Chondrocyte (in vitro differentiated cells): Measurements from ENCODE around the gene TRABD2B. TPM values are rescaled to one million over a fixed set of nuclear protein-coding genes. Genes with fewer than 3 reads are reported as not detected.

Experiments
- DNase-seq: peaks from one replicate; pipeline ENCODE4 v3.0.0; 2021; ENCODE audit warnings: mixed read lengths, low spot score
- H3K27ac Mint-ChIP-seq: one replicate; pipeline ENCODE4 v1.8.0; 2021; ENCODE audit warnings: mild to moderate bottlenecking, moderate library complexity, mixed read lengths; ENCODE audit not compliant: unreplicated experiment
- H3K27me3 Mint-ChIP-seq: 2 replicates; pipeline ENCODE4 v1.8.0; 2021; ENCODE audit warnings: low read depth, mixed read lengths
- H3K36me3 Mint-ChIP-seq: 2 replicates; pipeline ENCODE4 v1.8.0; 2021; ENCODE audit warnings: low read depth, mixed read lengths
- H3K4me1 Mint-ChIP-seq: 2 replicates; pipeline ENCODE4 v1.8.0; 2021; ENCODE audit warnings: low read depth, mild to moderate bottlenecking, mixed read lengths
- H3K4me3 Mint-ChIP-seq: one replicate; pipeline ENCODE4 v1.8.0; 2021; ENCODE audit warnings: mild to moderate bottlenecking, moderate library complexity, mixed read lengths; ENCODE audit not compliant: unreplicated experiment
- H3K9me3 Mint-ChIP-seq: 2 replicates; pipeline ENCODE4 v1.8.0; 2021; ENCODE audit warnings: low read depth, mixed read lengths
- CTCF ChIP-seq: fragments of 200-600 bp; sonication (generic); IDR thresholded peaks from 2 replicates; pipeline ENCODE4 v1.5.0; 2021; ENCODE audit warnings: antibody characterized with exemption, mild to moderate bottlenecking, moderate library complexity
- total RNA-seq: library from RNA; stranded (reverse); gene quantifications from 3 replicates; pipeline ENCODE4 v1.2.1, GENCODE V29; 2021

The TRABD2B gene
- total RNA-seq, 1 donor from 2014 or later, result 0.90 TPM

- Mint-ChIP-seq H3K4me3 (no peak overlapping the region), H3K9me3 (no peaks in the 10 kb centered on the region), H3K4me1 (no peaks in the 10 kb centered on the region), H3K27ac (no peak overlapping the region), H3K36me3 (no peaks in the 10 kb centered on the region), H3K27me3 (peaks cover 30% of the 10 kb centered on the region)
- DNase-seq, result no peak
- no peak for TF ChIP-seq CTCF
These were observed 154.1 kb downstream of the TRABD2B start for GRCh38 chr1:47843059-47843458.

GRCh38 chr1:47842228-47842919 lies 154.8 kb downstream of the TRABD2B start:
- Mint-ChIP-seq H3K27ac (no peak overlapping the region), H3K9me3 (no peaks in the 10 kb centered on the region), H3K27me3 (peaks cover 30% of the 10 kb centered on the region), H3K36me3 (no peaks in the 10 kb centered on the region), H3K4me3 (no peak overlapping the region), H3K4me1 (peaks cover 2% of the 10 kb centered on the region)
- TF ChIP-seq CTCF, result no peak
- no peak for DNase-seq

GRCh38 chr1:47841356-47841755 lies 155.8 kb downstream of the TRABD2B start:
- H3K27ac Mint-ChIP-seq, result no peak overlapping the region
- DNase-seq, result no peak
- no peaks in the 10 kb centered on the region for H3K9me3 Mint-ChIP-seq
- no peak overlapping the region for H3K4me3 Mint-ChIP-seq
- peaks cover 29% of the 10 kb centered on the region for H3K27me3 Mint-ChIP-seq
- H3K36me3 Mint-ChIP-seq, result no peaks in the 10 kb centered on the region
- peaks cover 6% of the 10 kb centered on the region for H3K4me1 Mint-ChIP-seq
- no peak for TF ChIP-seq CTCF

GRCh38 chr1:47840393-47841190 lies 156.6 kb downstream of the TRABD2B start:
- no peak for TF ChIP-seq CTCF
- H3K4me3 Mint-ChIP-seq, result no peak overlapping the region
- peaks cover 2% of the 10 kb centered on the region for H3K36me3 Mint-ChIP-seq
- H3K27me3 Mint-ChIP-seq, result peaks cover 24% of the 10 kb centered on the region
- H3K4me1 Mint-ChIP-seq, result peaks cover 6% of the 10 kb centered on the region
- DNase-seq, result no peak
- no peak overlapping the region for H3K27ac Mint-ChIP-seq
- H3K9me3 Mint-ChIP-seq, result peaks cover 7% of the 10 kb centered on the region

GRCh38 chr1:47839433-47839760 lies 157.8 kb downstream of the TRABD2B start:
- Mint-ChIP-seq H3K4me1 (peaks cover 6% of the 10 kb centered on the region), H3K27me3 (peaks cover 17% of the 10 kb centered on the region), H3K9me3 (peaks cover 13% of the 10 kb centered on the region), H3K27ac (no peak overlapping the region), H3K36me3 (peaks cover 6% of the 10 kb centered on the region), H3K4me3 (no peak overlapping the region)
- no peak for TF ChIP-seq CTCF
- DNase-seq, result no peak
